ENCODE results near the gene SERTAD2.

GRCh38 chr2:64629875-64630274 is 23.8 kb downstream of the SERTAD2 start:
- TF ChIP-seq CTCF (IDR thresholded peaks at IDR 0.05; ENCODE audit: low read depth, low read length) (no peak), MAX (IDR thresholded peaks at IDR 0.05; ENCODE audit: low read depth, low read length) (no peak), POLR2A (IDR thresholded peaks at IDR 0.05; ENCODE audit: extremely low read depth, insufficient read length) (no peak)
